A673 (cell line): Measurements from ENCODE around the gene EYA3.

Experiments
- CTCF ChIP-seq: fragments of 300-800, 200-600 bp; sonication (generic); conservative IDR thresholded peaks from 2 replicates; pipeline ENCODE4 v1.5.1; 2017; ENCODE audit warnings: low read depth, mild to moderate bottlenecking, antibody characterized with exemption, low read length, moderate library complexity, mixed read lengths
- EZH2 ChIP-seq: fragments of 200-600 bp; sonication (generic); IDR thresholded peaks from 2 replicates; pipeline ENCODE4 v1.6.1; 2017; ENCODE audit warnings: borderline replicate concordance, low read depth, mild to moderate bottlenecking, mixed read lengths, antibody characterized with exemption, low read length; ENCODE audit not compliant: poor library complexity, severe bottlenecking

DNA sequence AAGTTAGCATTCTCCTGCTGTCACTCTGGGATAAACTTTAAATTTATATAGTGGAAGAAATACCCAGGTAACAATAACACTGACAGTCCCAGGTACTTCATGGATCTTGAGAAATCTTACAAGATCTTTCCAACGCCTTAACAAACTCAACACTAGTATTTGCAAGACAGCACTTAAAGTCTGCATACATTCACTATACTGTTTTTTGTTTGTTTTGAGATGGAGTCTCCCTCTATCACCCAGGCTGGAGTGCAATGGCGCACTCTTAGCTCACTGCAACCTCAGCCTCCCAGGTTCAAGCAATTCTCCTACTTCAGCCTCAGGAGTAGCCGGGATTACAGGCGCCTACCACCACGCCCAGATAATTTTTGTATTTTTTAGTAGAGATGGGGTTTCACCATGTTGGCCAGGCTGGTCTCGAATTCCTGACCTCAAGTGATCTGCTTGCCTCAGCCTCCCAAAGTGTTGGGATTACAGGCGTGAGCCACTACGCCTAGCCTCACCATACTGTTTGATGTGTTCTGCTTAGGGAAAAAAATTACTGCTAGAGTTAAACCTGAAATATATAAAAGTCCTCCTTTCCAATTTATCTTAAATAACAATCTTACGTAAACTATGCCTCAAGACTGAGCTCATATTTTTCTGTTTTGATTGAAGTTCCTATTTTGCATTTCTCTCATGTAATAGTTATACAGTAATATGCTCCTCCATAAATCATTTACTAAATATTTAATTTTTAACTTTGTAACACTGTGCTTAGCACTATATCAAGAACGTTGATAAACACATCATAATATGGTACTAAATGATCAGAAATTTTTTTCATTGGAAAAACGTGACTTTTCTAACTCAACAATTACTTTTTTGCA is 17.5 kb downstream of the EYA3 start:
- TF ChIP-seq CTCF (no peak), EZH2 (no peak)
